Lower leg skin (tissue), 4 donors: ENCODE results near the gene LRP6. TPM values are rescaled to one million over a fixed set of nuclear protein-coding genes. Genes with fewer than 3 reads are reported as not detected.

Experiments
- DNase-seq, 2 donors: peaks; one replicate each; pipeline ENCODE4 v3.0.0-alpha.2; 2019; ENCODE audit warnings: low spot score in 2 of 2
- H3K4me3 ChIP-seq: fragments of 200-600 bp; sonication (generic); 2 replicates; pipeline ENCODE4 v1.5.1; 2017; ENCODE audit warnings: mild to moderate bottlenecking, low read depth; ENCODE audit not compliant: poor library complexity, severe bottlenecking
- POLR2A ChIP-seq, 2 donors: fragments of 450-650 bp; IDR thresholded peaks; one replicate each; pipeline ENCODE4 v1.6.1; 2016 to 2017; ENCODE audit warnings: antibody characterized with exemption in 2 of 2, mild to moderate bottlenecking in 1 of 2, moderate library complexity in 1 of 2
- WGBS, 2 donors: methylation state at CpG; one replicate each; pipeline ENCODE4 v1.1.5; 2018; 5-methylcytosine and 5-hydroxymethylcytosine counted together
- intact Hi-C: fragments of 100-400 bp; cut with DNase I; formaldehyde crosslinking; loops from one replicate; pipeline ENCODE4 v1.15.0; 2023; ENCODE audit warnings: low total_unique reads
- total RNA-seq, 4 donors: library from RNA; depleted of rRNA; stranded (reverse); fragments of >200 nt; gene quantifications; one replicate each; pipeline ENCODE4 v1.1.0, GENCODE V29; 2016
- TF ChIP-seq, protein P1 (sequence below), 3 donors: fragments of 450-650 bp; IDR thresholded peaks; one replicate each; pipeline ENCODE4 v1.5.1; 2016; ENCODE audit warnings: antibody characterized with exemption in 3 of 3, mild to moderate bottlenecking in 3 of 3, moderate library complexity in 2 of 3

The LRP6 gene
- total RNA-seq, 4 donors from 2014 or later, result 19.6 to 37.3 (median 26.1) TPM

DNA sequence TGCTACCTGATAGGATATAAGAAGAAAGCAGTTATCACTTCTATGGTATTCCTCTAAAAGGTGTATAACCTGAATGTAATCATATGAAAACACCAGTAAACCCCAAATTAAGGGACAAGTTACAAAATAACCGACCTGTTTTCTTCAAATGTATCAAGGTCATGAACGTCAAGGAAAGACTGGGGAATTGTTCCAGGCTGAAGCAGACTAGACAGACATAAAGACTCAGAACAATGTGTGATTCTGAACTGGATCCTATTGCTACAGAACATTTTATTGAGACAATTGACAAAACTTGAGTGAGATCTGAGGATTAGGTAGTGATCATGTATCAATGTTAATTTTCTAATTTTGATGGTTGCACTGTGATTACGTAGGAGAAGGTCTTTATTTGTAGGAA is 15.4 kb upstream of the LRP6 start:
- no peak for DNase-seq
- intact Hi-C loops, result no loop called here
- WGBS, 2 donors, result 63 to 66% methylated on average over 3 of the region's 3 CpGs
- H3K4me3 ChIP-seq, result no peak overlapping the region
- TF ChIP-seq POLR2A (IDR thresholded peaks at IDR 0.05), result no peak
- TF ChIP-seq, protein P1, sequence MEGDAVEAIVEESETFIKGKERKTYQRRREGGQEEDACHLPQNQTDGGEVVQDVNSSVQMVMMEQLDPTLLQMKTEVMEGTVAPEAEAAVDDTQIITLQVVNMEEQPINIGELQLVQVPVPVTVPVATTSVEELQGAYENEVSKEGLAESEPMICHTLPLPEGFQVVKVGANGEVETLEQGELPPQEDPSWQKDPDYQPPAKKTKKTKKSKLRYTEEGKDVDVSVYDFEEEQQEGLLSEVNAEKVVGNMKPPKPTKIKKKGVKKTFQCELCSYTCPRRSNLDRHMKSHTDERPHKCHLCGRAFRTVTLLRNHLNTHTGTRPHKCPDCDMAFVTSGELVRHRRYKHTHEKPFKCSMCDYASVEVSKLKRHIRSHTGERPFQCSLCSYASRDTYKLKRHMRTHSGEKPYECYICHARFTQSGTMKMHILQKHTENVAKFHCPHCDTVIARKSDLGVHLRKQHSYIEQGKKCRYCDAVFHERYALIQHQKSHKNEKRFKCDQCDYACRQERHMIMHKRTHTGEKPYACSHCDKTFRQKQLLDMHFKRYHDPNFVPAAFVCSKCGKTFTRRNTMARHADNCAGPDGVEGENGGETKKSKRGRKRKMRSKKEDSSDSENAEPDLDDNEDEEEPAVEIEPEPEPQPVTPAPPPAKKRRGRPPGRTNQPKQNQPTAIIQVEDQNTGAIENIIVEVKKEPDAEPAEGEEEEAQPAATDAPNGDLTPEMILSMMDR (IDR thresholded peaks at IDR 0.05), result no peak

DNA sequence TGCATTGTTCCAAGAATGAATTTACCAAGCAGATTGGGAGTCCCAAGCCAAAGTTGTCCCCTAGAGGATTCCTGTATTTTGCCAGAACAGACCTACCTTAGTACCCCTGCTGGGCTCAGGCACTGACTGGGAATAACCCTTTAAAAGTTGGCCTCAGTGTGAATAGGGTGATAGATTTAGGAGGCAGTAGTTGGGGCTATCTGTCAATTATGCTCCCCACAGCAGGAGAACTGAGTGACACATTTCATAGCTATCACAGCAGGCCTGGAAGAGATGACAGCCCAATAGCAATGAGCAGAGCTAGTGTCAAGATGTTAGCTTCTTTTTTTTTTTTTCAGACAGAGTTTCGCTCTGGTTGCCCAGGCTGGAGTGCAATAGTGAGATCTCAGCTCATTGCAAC is 14.3 kb upstream of the LRP6 start:
- intact Hi-C loops, result no loop called here

DNA sequence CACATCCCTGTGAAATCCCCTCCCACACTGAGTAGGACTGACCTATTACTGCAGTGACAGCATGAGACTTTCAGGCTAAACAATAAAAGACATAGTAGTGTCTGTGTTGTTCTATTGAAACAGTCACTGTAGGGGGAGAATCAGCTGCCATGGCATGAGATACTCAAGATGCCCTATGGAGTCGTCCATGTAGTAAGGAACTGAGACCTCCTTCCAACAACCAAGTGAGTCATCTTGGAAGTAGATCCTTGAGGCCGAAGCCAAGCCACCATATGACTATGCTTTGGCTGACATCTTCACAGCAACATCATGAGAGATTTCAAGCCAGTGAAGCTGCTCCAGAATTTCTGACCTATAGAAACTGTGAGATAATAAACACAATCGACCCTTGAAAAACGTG is 12.1 kb upstream of the LRP6 start:
- 62 to 66% methylated on average over 4 of the region's 4 CpGs for WGBS, 2 donors
- intact Hi-C loops, result no loop called here
- DNase-seq, result no peak
- no peak overlapping the region for H3K4me3 ChIP-seq
- TF ChIP-seq POLR2A (IDR thresholded peaks at IDR 0.05), result no peak
- TF ChIP-seq, protein P1 (IDR thresholded peaks at IDR 0.05), result no peak

More for the DNA sequence above, 14.3 kb upstream of the LRP6 start:
- TF ChIP-seq, protein P1 (IDR thresholded peaks at IDR 0.05), result no peak
- H3K4me3 ChIP-seq, result no peak overlapping the region
- 89 to 100% methylated on average over 1 of the region's 1 CpG for WGBS, 2 donors
- DNase-seq, result no peak

DNA sequence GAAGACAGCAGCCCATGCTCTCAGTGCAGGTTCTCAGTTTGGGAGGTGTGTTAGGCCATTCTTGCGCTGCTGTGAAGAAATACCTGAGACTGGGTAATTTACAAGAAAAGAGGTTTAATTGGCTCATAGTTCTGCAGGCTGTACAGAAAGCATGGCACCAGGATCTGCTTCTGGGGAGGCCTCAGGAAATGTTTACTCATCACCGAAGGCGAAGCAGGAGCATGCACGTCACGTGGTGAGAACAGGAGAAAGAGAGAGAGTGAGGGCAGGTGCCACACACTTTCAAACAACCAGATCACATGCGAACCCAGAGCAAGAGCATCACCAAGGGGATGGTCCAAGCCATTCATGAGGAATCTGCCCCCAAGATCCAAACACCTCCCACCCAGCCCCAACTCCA is 9.0 kb upstream of the LRP6 start:
- intact Hi-C loops, result no loop called here
- WGBS, 2 donors, result 93% methylated on average over 6 of the region's 6 CpGs
- DNase-seq, result no peak
- no peak overlapping the region for H3K4me3 ChIP-seq
- no peak for TF ChIP-seq POLR2A (IDR thresholded peaks at IDR 0.05)
- TF ChIP-seq, protein P1 (IDR thresholded peaks at IDR 0.05), result no peak

DNA sequence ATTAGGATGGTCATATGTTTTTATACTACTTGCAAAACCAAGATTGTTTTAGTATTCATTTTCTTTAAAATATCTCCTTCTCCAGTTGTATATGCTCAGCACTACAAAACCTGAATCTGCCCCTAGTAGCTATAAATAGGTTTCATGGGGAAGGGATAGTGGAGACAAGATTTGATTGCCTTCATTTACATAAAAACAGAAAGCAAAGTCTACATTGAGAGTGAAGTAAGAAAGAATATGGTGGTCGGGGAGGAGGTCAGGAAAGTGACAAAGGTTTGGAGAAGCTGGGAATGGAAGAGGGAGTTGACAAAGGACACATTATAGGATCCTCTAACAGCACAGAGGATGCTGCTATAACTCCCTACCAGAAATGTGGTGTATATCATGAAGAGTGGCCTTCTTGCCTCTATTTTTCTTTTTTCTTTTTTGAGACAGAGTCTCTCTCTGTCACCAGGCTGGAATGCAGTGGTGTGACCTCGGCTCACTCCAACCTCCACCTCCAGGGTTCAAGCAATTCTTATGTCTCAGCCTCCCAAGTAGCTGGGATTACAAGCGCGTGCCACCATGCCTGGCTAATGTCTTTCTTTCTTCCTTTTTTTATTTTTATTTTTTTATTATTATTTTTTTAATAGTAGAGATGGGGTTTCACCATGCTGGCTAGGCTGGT is 6.6 kb upstream of the LRP6 start:
- intact Hi-C loops, result no loop called here
- 92% methylated on average over 4 of the region's 4 CpGs for WGBS, 2 donors
- H3K4me3 ChIP-seq, result no peak overlapping the region
- TF ChIP-seq, protein P1 (IDR thresholded peaks at IDR 0.05), result no peak
- TF ChIP-seq POLR2A (IDR thresholded peaks at IDR 0.05), result no peak
- no peak for DNase-seq

DNA sequence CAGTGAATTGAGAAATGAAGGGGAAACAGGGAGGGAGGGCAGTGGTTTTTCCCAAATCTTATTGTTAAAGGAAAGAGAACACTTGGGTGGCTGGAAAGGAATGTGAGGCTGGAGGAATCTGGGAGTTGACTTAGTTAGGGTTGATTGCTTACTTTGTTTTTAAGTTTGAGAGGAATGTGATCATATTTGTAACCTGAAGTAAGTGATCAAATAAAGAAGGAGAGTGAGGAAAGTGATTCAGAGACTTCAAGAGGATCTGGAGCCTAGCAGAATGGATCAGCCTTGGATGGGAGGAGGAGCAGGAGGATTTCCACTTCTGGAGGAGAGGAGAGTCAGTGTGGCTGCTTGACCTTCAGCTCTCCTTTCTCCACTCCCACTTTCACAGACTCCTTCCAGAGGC is 6.0 kb upstream of the LRP6 start:
- DNase-seq, result no peak
- no peak overlapping the region for H3K4me3 ChIP-seq
- TF ChIP-seq, protein P1 (IDR thresholded peaks at IDR 0.05), result no peak
- no peak for TF ChIP-seq POLR2A (IDR thresholded peaks at IDR 0.05)
- intact Hi-C loops, result no loop called here
